HEK293 (cell line): ENCODE measurements around the gene KCNMB2.

ENCODE experiments used
- CTCF ChIA-PET: fragments of 350-600 bp; formaldehyde crosslinking; extraction: SDS; loops from one replicate; lab custom pipeline; 2021; ENCODE audit warnings: antibody characterized with exemption; lab: Yijun Ruan, JAX
- POLR2A ChIA-PET: fragments of 300-600 bp; formaldehyde crosslinking; extraction: SDS; loops from one replicate; lab custom pipeline; 2020; ENCODE audit warnings: antibody characterized with exemption, inconsistent platforms; lab: Yijun Ruan, JAX
- H3K27ac ChIP-seq: fragments of 200-500 bp; sonication (Bioruptor generic); 2 replicates; pipeline ENCODE4 v1.5.1; 2014; ENCODE audit warnings: low read depth, low read length, control low read depth, inconsistent platforms; ENCODE audit errors: extremely low read depth
- H3K36me3 ChIP-seq, 2 experiments: fragments of 200-500 bp in 1 of 2; sonication (Bioruptor generic) in 1 of 2; 1 replicate in 1 of 2; 2 replicates in 1 of 2; pipeline ENCODE4 v1.5.1; 2014 to 2017; ENCODE audit warnings: inconsistent platforms in 2 of 2, low read length in 2 of 2; ENCODE audit not compliant: control insufficient read depth in 2 of 2, insufficient read depth in 1 of 2
- H3K4me1 ChIP-seq: fragments of 200-500 bp; sonication (Bioruptor generic); 2 replicates; pipeline ENCODE4 v1.5.1; 2014; ENCODE audit warnings: mild to moderate bottlenecking, low read length, inconsistent platforms; ENCODE audit not compliant: control insufficient read depth, insufficient read depth
- H3K4me3 ChIP-seq: 2 replicates; pipeline ENCODE4 v1.5.1; 2011; ENCODE audit warnings: low read depth, mild to moderate bottlenecking, control low read depth, low read length, moderate library complexity
- H3K9me3 ChIP-seq: fragments of 200-500 bp; sonication (Bioruptor generic); 2 replicates; pipeline ENCODE4 v1.5.1; 2014; ENCODE audit warnings: low read depth, low read length, inconsistent platforms; ENCODE audit not compliant: control insufficient read depth, insufficient read depth
- BCL11B ChIP-seq: fragments of 450-650 bp; formaldehyde crosslinking; IDR thresholded peaks from 2 replicates; pipeline ENCODE4 v1.5.1; 2016; ENCODE audit warnings: low read depth, missing biosample characterization, missing genetic modification characterization
- GFI1B ChIP-seq: fragments of 450-650 bp; formaldehyde crosslinking; IDR thresholded peaks from 2 replicates; pipeline ENCODE4 v1.5.1; 2016; ENCODE audit warnings: missing biosample characterization, missing genetic modification characterization
- KLF1 ChIP-seq: fragments of 450-650 bp; formaldehyde crosslinking; IDR thresholded peaks from 2 replicates; pipeline ENCODE4 v1.5.1; 2016; ENCODE audit warnings: missing biosample characterization, missing genetic modification characterization
- KLF10 ChIP-seq: fragments of 450-650 bp; IDR thresholded peaks from 2 replicates; pipeline ENCODE4 v1.5.1; 2018; ENCODE audit warnings: missing biosample characterization, mild to moderate bottlenecking, missing genetic modification characterization
- KLF16 ChIP-seq: fragments of 450-650 bp; formaldehyde crosslinking; IDR thresholded peaks from 2 replicates; pipeline ENCODE4 v1.5.1; 2017; ENCODE audit warnings: missing biosample characterization, missing genetic modification characterization
- MZF1 ChIP-seq: fragments of 450-650 bp; formaldehyde crosslinking; IDR thresholded peaks from 2 replicates; pipeline ENCODE4 v1.5.1; 2017; ENCODE audit warnings: missing biosample characterization, missing genetic modification characterization, borderline replicate concordance
- OSR2 ChIP-seq: fragments of 450-650 bp; formaldehyde crosslinking; IDR thresholded peaks from 2 replicates; pipeline ENCODE4 v1.5.1; 2016; ENCODE audit warnings: missing biosample characterization, missing genetic modification characterization
- SP2 ChIP-seq: fragments of 450-650 bp; formaldehyde crosslinking; IDR thresholded peaks from 2 replicates; pipeline ENCODE4 v1.5.1; 2016; ENCODE audit warnings: missing biosample characterization, missing genetic modification characterization
- ZFHX2 ChIP-seq: fragments of 450-650 bp; formaldehyde crosslinking; conservative IDR thresholded peaks from 2 replicates; pipeline ENCODE4 v1.5.1; 2016; ENCODE audit warnings: missing biosample characterization, missing genetic modification characterization
- ZIC2 ChIP-seq: fragments of 450-650 bp; formaldehyde crosslinking; IDR thresholded peaks from 2 replicates; pipeline ENCODE4 v1.5.1; 2016; ENCODE audit warnings: missing biosample characterization, missing genetic modification characterization
- ZNF10 ChIP-seq: fragments of 450-650 bp; formaldehyde crosslinking; IDR thresholded peaks from 2 replicates; pipeline ENCODE4 v1.5.1; 2017; ENCODE audit warnings: missing biosample characterization, missing genetic modification characterization
- ZNF112 ChIP-seq: fragments of 450-650 bp; formaldehyde crosslinking; IDR thresholded peaks from 2 replicates; pipeline ENCODE4 v1.5.0; 2017; ENCODE audit warnings: missing biosample characterization, missing genetic modification characterization
- ZNF133 ChIP-seq: fragments of 450-650 bp; formaldehyde crosslinking; IDR thresholded peaks from 2 replicates; pipeline ENCODE4 v1.5.1; 2016; ENCODE audit warnings: missing biosample characterization, missing genetic modification characterization
- ZNF140 ChIP-seq: fragments of 450-650 bp; formaldehyde crosslinking; IDR thresholded peaks from 2 replicates; pipeline ENCODE4 v1.5.1; 2016; ENCODE audit warnings: missing biosample characterization, missing genetic modification characterization
- ZNF248 ChIP-seq: fragments of 450-650 bp; formaldehyde crosslinking; IDR thresholded peaks from 2 replicates; pipeline ENCODE4 v1.5.1; 2017; ENCODE audit warnings: missing biosample characterization, missing genetic modification characterization
- ZNF292 ChIP-seq: fragments of 450-650 bp; formaldehyde crosslinking; IDR thresholded peaks from 2 replicates; pipeline ENCODE4 v1.5.1; 2016; ENCODE audit warnings: low read depth, missing biosample characterization, missing genetic modification characterization, borderline replicate concordance
- ZNF324 ChIP-seq: fragments of 450-650 bp; formaldehyde crosslinking; IDR thresholded peaks from 2 replicates; pipeline ENCODE4 v1.5.1; 2016; ENCODE audit warnings: missing biosample characterization, missing genetic modification characterization
- ZNF350 ChIP-seq: fragments of 450-650 bp; formaldehyde crosslinking; IDR thresholded peaks from 2 replicates; pipeline ENCODE4 v1.5.0; 2017; ENCODE audit warnings: missing biosample characterization, mild to moderate bottlenecking, missing genetic modification characterization
- ZNF37A ChIP-seq: fragments of 450-650 bp; IDR thresholded peaks from 2 replicates; pipeline ENCODE4 v1.5.1; 2018; ENCODE audit warnings: missing biosample characterization, missing genetic modification characterization
- ZNF558 ChIP-seq: fragments of 450-650 bp; formaldehyde crosslinking; IDR thresholded peaks from 2 replicates; pipeline ENCODE4 v1.5.1; 2016; ENCODE audit warnings: missing biosample characterization, missing genetic modification characterization
- ZNF654 ChIP-seq: fragments of 450-650 bp; formaldehyde crosslinking; IDR thresholded peaks from 2 replicates; pipeline ENCODE4 v1.5.1; 2016; ENCODE audit warnings: low read depth, missing biosample characterization, missing genetic modification characterization
- ZNF76 ChIP-seq: fragments of 450-650 bp; formaldehyde crosslinking; IDR thresholded peaks from 2 replicates; pipeline ENCODE4; 2016; ENCODE audit warnings: low read depth, missing biosample characterization, missing genetic modification characterization, borderline replicate concordance
- ZXDB ChIP-seq: fragments of 450-650 bp; formaldehyde crosslinking; IDR thresholded peaks from 2 replicates; pipeline ENCODE4 v1.5.1; 2016; ENCODE audit warnings: missing biosample characterization, missing genetic modification characterization
- TF ChIP-seq, protein P1 (sequence below): fragments of 450-650 bp; formaldehyde crosslinking; IDR thresholded peaks from 2 replicates; pipeline ENCODE4 v1.5.1; 2016; ENCODE audit warnings: missing biosample characterization, missing genetic modification characterization
- TF ChIP-seq, protein P2 (sequence below): sonication (generic); formaldehyde crosslinking; IDR thresholded peaks from 2 replicates; pipeline ENCODE4 v1.8.1; 2022; ENCODE audit warnings: mild to moderate bottlenecking, moderate library complexity, missing genetic modification reagents
- TF ChIP-seq, protein P3 (sequence below): fragments of 450-650 bp; formaldehyde crosslinking; IDR thresholded peaks from 2 replicates; pipeline ENCODE4 v1.5.1; 2017; ENCODE audit warnings: missing biosample characterization, missing genetic modification characterization

The KCNMB2 gene

DNA sequence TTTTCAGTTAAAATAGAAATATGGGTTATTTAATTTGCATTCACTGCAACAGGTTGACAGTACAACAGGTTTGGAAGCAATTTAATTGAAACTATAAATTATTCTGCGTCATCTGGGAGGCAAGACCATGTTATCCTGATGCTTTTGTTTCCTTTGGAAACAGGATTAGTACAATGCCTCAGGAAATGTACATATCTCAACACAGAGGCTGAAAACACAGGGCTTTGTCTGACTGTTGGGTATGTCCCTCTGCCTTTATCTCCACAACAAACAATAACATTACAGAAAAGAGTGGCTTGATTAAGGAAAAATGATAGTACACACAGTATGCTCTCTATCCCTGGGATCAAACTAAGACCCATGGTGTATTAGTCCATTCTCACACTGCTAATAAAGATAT is 95.7 kb downstream of the KCNMB2 start (continued):
- no peak for TF ChIP-seq ZNF140 (tag by site-specific recombination)
- TF ChIP-seq ZNF112, result no peak
- TF ChIP-seq ZIC2 (tag by site-specific recombination), result no peak
- no peak for TF ChIP-seq KLF1
- no peak for TF ChIP-seq GFI1B (tag by site-specific recombination)
- TF ChIP-seq ZXDB (tag by site-specific recombination), result no peak
- TF ChIP-seq ZNF558 (tag by site-specific recombination), result no peak
- TF ChIP-seq, protein P1, sequence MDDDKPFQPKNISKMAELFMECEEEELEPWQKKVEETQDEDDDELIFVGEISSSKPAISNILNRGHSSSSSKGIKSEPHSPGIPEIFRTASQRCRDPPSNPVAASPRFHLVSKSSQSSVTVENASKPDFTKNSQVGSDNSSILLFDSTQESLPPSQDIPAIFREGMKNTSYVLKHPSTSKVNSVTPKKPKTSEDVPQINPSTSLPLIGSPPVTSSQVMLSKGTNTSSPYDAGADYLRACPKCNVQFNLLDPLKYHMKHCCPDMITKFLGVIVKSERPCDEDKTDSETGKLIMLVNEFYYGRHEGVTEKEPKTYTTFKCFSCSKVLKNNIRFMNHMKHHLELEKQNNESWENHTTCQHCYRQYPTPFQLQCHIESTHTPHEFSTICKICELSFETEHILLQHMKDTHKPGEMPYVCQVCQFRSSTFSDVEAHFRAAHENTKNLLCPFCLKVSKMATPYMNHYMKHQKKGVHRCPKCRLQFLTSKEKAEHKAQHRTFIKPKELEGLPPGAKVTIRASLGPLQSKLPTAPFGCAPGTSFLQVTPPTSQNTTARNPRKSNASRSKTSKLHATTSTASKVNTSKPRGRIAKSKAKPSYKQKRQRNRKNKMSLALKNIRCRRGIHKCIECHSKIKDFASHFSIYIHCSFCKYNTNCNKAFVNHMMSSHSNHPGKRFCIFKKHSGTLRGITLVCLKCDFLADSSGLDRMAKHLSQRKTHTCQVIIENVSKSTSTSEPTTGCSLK (tag by site-specific recombination), result no peak
- TF ChIP-seq, protein P2, sequence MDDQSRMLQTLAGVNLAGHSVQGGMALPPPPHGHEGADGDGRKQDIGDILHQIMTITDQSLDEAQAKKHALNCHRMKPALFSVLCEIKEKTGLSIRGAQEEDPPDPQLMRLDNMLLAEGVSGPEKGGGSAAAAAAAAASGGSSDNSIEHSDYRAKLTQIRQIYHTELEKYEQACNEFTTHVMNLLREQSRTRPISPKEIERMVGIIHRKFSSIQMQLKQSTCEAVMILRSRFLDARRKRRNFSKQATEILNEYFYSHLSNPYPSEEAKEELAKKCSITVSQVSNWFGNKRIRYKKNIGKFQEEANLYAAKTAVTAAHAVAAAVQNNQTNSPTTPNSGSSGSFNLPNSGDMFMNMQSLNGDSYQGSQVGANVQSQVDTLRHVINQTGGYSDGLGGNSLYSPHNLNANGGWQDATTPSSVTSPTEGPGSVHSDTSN (CRISPR knock-in tag), result no peak
- no peak for TF ChIP-seq ZNF37A (tag by site-specific recombination)
- TF ChIP-seq ZNF10 (tag by site-specific recombination), result no peak
- TF ChIP-seq KLF16, result no peak
- TF ChIP-seq ZNF324 (tag by site-specific recombination), result no peak

DNA sequence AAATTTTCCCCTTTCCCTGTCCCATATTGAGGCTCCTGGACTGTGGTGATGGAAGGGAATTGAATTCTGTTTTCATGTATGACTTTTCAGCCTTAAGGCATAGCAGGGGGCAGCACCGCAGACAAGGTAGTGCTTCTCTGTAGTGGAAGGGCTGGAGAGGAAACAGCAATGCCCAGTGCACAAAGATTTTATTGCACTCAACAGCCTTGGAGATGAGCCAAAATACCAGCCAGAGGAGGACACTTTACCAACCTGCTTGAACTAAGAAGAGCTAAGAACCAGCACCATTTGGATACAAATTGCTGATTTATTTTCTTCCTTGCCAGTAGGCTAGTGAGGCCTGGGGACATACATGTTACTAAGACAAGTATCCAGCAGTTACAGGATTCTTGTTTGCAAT is 98.7 kb downstream of the KCNMB2 start:
- TF ChIP-seq SP2 (tag by site-specific recombination), result no peak
- TF ChIP-seq MZF1 (tag by site-specific recombination), result no peak
- no peak for TF ChIP-seq OSR2
- no peak for TF ChIP-seq ZNF76
- TF ChIP-seq ZNF350 (tag by site-specific recombination), result no peak
- no peak for TF ChIP-seq ZNF654 (tag by site-specific recombination)
- no peak for TF ChIP-seq ZNF133 (tag by site-specific recombination)
- no peak for TF ChIP-seq BCL11B (tag by site-specific recombination)
- no peak for TF ChIP-seq ZFHX2 (tag by site-specific recombination)
- no peak for TF ChIP-seq KLF10 (tag by site-specific recombination)
- TF ChIP-seq, protein P3, sequence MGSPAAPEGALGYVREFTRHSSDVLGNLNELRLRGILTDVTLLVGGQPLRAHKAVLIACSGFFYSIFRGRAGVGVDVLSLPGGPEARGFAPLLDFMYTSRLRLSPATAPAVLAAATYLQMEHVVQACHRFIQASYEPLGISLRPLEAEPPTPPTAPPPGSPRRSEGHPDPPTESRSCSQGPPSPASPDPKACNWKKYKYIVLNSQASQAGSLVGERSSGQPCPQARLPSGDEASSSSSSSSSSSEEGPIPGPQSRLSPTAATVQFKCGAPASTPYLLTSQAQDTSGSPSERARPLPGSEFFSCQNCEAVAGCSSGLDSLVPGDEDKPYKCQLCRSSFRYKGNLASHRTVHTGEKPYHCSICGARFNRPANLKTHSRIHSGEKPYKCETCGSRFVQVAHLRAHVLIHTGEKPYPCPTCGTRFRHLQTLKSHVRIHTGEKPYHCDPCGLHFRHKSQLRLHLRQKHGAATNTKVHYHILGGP (tag by site-specific recombination), result no peak
- no peak for TF ChIP-seq ZNF292
- TF ChIP-seq ZNF248 (tag by site-specific recombination), result no peak
- Histone ChIP-seq H3K36me3 (no peaks in the 10 kb centered on the region), H3K9me3 (no peaks in the 10 kb centered on the region), H3K4me3 (no peak overlapping the region), H3K27ac (no peak overlapping the region), H3K4me1 (no peaks in the 10 kb centered on the region)
- POLR2A ChIA-PET, result no interaction called here
- CTCF ChIA-PET, result no interaction called here
